GM19025 (cell line): ENCODE results near the gene CPB2.

Experiments
- ATAC-seq: cut with Tn5 transposase; IDR thresholded peaks from one replicate; pipeline ENCODE4 v1.9.1; 2021; ENCODE audit warnings: mild to moderate bottlenecking, low read depth, moderate library complexity; ENCODE audit not compliant: unreplicated experiment

Gene CPB2

GRCh38 chr13:46127358-46128023, 22.7 kb upstream of the CPB2 start:
- no peak for ATAC-seq

GRCh38 chr13:46126552-46127357, 21.9 kb upstream of the CPB2 start:
- ATAC-seq: no peak

GRCh38 chr13:46126056-46126455, 21.2 kb upstream of the CPB2 start:
- ATAC-seq: no peak

GRCh38 chr13:46124967-46125933, 20.4 kb upstream of the CPB2 start:
- ATAC-seq: no peak

GRCh38 chr13:46124531-46124966, 19.7 kb upstream of the CPB2 start:
- ATAC-seq: no peak

GRCh38 chr13:46122304-46122703, 17.5 kb upstream of the CPB2 start:
- ATAC-seq: no peak

GRCh38 chr13:46121597-46122163, 16.8 kb upstream of the CPB2 start:
- ATAC-seq: no peak

- ATAC-seq: no peak
These were observed 16.2 kb upstream of the CPB2 start for GRCh38 chr13:46121033-46121432.

- no peak for ATAC-seq
These were observed 15.2 kb upstream of the CPB2 start for GRCh38 chr13:46119883-46120614.

GRCh38 chr13:46116653-46117502, 12.0 kb upstream of the CPB2 start:
- no peak for ATAC-seq

- no peak for ATAC-seq
These were observed 9.8 kb upstream of the CPB2 start for GRCh38 chr13:46114613-46115012.

- ATAC-seq: no peak
These were observed 8.8 kb upstream of the CPB2 start for GRCh38 chr13:46113596-46113995.

- no peak for ATAC-seq
These were observed 6.3 kb upstream of the CPB2 start for GRCh38 chr13:46111151-46111550.

- no peak for ATAC-seq
These were observed 4.6 kb upstream of the CPB2 start for GRCh38 chr13:46109451-46109850.

GRCh38 chr13:46106839-46107371, 2.1 kb upstream of the CPB2 start:
- no peak for ATAC-seq

GRCh38 chr13:46103037-46103436, 1.8 kb downstream of the CPB2 start:
- no peak for ATAC-seq

- ATAC-seq: no peak
These were observed 2.6 kb downstream of the CPB2 start for GRCh38 chr13:46102255-46102605.

- ATAC-seq: no peak
These were observed 3.2 kb downstream of the CPB2 start for GRCh38 chr13:46101484-46102254.
